Measurements from ENCODE around the gene APOA4. TPM values are rescaled to one million over a fixed set of nuclear protein-coding genes. Genes with fewer than 3 reads are reported as not detected.
A peak's percentile ranks its signal among the peaks of the same experiment; 100 is the strongest.

Gene APOA4
- total RNA-seq, 1 donor from 2014 or later = not detected

DNA sequence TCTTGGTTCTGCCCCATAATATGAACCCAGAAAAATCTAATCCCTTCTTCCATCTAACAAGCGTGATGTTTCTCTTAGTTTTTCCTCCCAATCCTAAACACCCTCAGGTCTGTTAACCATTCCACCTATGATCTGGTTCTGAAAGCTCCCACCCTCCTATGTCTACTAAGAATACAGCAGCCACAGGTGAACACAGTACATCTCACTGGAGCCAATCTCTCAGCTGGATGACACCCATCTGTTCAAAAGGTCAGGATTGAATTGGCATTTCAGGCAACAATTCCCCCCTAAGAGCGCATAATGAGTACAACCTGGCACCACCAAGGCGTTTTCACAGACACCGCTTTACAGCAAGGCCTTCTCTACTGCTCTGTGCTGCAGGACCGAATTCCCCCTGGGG, 33.3 kb upstream of the APOA4 start:
- Histone ChIP-seq H3K27ac (replicated peaks) (no peak overlapping the region), H3K4me3 (no peak overlapping the region), H3K9me3 (replicated peaks) (no peaks in the 10 kb centered on the region), H3K27me3 (ENCODE audit: low read depth) (no peaks in the 10 kb centered on the region), H3K4me1 (peaks cover 17% of the 10 kb centered on the region), H3K36me3 (peaks cover 70% of the 10 kb centered on the region)
- no peak for DNase-seq
- TF ChIP-seq, protein P1, sequence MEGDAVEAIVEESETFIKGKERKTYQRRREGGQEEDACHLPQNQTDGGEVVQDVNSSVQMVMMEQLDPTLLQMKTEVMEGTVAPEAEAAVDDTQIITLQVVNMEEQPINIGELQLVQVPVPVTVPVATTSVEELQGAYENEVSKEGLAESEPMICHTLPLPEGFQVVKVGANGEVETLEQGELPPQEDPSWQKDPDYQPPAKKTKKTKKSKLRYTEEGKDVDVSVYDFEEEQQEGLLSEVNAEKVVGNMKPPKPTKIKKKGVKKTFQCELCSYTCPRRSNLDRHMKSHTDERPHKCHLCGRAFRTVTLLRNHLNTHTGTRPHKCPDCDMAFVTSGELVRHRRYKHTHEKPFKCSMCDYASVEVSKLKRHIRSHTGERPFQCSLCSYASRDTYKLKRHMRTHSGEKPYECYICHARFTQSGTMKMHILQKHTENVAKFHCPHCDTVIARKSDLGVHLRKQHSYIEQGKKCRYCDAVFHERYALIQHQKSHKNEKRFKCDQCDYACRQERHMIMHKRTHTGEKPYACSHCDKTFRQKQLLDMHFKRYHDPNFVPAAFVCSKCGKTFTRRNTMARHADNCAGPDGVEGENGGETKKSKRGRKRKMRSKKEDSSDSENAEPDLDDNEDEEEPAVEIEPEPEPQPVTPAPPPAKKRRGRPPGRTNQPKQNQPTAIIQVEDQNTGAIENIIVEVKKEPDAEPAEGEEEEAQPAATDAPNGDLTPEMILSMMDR (IDR thresholded peaks at IDR 0.05; ENCODE audit: borderline replicate concordance) = no peak
- intact Hi-C loops (cut with micrococcal nuclease) = no loop called here

DNA sequence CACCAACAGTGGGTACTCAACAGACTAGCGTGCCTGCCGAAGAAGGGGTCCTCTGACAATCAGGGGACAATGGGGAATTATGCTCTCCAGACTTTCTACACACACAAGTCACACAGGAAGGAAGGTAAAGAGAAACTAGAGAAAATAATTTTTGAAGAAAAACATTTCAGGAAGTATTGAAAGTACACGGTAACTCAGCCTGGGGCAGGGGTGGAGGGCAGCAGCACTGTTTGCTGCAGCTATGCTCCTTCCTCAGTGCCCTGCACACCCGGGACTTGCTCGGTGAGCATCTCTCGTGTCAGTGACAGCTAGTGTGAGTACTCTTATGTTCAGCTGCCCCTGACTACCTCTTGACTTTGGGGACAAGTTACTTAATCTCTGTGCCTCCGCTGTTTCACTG, 32.3 kb upstream of the APOA4 start:
- H3K9me3 ChIP-seq (replicated peaks) = no peaks in the 10 kb centered on the region
- peaks cover 17% of the 10 kb centered on the region for H3K4me1 ChIP-seq
- H3K36me3 ChIP-seq = peaks cover 60% of the 10 kb centered on the region
- no peak overlapping the region for H3K27ac ChIP-seq (replicated peaks)
- DNase-seq = no peak
- no peaks in the 10 kb centered on the region for H3K27me3 ChIP-seq (ENCODE audit: low read depth)
- TF ChIP-seq, protein P1 (IDR thresholded peaks at IDR 0.05; ENCODE audit: borderline replicate concordance) = no peak
- intact Hi-C loops (cut with micrococcal nuclease) = no loop called here
- no peak overlapping the region for H3K4me3 ChIP-seq

DNA sequence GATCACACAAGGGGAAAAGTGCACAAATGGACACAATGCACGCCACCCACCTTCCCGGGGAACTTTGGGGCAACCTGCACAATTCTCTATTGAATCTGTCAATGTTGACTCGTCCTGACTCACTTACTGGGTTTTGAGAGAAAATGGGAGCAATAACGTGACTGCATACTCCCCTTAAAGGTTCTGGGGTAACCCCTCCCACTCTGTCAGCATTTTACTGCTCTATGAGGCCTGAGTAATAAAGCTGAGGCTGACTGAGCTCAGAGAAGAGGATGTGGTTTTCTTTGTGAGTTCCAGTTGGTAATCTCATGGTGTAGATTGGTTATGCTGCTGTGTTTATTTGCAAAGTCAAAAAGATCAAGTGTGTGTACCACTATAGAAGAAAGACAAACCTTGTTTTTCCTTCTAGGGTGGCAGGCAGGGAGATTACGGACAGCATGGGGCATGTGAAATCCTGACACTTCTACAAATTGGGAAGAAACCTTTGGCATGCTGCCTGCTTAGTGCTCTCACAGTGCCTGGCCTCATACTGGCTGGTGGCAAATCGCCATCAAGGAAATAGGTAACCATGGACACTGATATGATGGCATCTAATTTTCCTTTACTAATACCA, 30.5 kb upstream of the APOA4 start:
- no peaks in the 10 kb centered on the region for H3K9me3 ChIP-seq (replicated peaks)
- no peak overlapping the region for H3K27ac ChIP-seq (replicated peaks)
- TF ChIP-seq, protein P1 (IDR thresholded peaks at IDR 0.05; ENCODE audit: borderline replicate concordance) = no peak
- peaks cover 17% of the 10 kb centered on the region for H3K4me1 ChIP-seq
- H3K4me3 ChIP-seq = no peak overlapping the region
- no peak for DNase-seq
- intact Hi-C loops (cut with micrococcal nuclease) = no loop called here
- H3K27me3 ChIP-seq (ENCODE audit: low read depth) = no peaks in the 10 kb centered on the region
- H3K36me3 ChIP-seq = peaks cover 53% of the 10 kb centered on the region

DNA sequence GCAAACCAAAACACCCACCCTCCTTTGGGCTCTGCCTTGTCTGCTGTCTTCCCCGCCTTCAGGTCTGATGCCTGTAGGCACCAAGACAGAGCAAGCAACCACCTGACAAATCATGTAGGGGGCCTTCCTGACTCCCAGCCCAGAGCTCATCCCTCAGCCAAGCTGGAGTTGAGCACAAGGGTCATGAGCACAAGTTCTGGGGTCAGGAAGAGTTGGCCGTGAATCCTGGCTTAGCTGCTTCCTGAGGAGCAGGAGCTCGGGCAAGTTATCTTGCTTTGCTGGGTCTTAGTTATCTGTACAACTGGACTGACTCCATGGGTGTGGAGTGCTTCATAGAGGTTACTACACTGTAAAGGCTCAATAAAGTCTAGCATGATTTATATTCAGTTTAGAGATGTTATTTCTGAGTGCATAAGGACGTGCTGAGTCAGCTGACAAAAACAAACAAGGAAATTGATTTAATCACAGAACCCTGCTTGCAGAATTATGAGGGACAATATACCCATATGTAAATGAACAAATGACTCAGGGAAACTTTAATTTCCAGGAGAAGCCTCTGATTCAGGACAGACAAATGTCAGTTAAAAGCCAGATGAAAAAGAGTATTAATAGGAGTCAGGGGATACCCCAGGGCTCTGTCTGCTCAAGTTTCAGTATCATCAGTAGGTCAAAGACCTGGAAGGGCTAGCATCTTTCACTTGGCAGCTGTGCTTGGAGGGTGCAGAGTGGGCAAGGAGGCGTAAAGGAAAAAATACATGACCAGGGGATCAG, 29.3 kb upstream of the APOA4 start:
- Histone ChIP-seq H3K4me3 (no peak overlapping the region), H3K27me3 (ENCODE audit: low read depth) (no peaks in the 10 kb centered on the region), H3K36me3 (peaks cover 51% of the 10 kb centered on the region), H3K27ac (replicated peaks) (peak overlapping the region; percentile 13), H3K9me3 (replicated peaks) (no peaks in the 10 kb centered on the region), H3K4me1 (peaks cover 17% of the 10 kb centered on the region)
- TF ChIP-seq, protein P1 (IDR thresholded peaks at IDR 0.05; ENCODE audit: borderline replicate concordance) = no peak
- DNase-seq = no peak
- intact Hi-C loops (cut with micrococcal nuclease) = no loop called here

DNA sequence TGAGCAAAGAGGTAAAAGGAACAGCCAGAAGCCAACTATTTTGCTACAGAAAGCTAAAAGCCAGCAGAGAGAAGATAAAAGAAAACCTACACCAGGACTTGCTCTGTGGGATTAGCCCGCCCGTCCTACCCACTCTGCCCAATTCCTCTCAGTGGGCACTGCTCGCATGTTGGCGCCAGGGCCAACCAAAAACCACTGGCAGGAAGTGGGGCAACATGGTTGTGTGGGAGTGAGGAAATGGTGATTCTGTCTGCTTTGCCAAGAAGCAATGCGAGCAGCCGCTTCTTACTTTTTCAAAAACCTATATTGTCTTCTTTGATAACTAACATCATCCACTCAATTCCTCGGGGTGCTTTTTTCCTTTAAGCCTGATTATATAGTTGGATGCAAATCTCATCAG, 28.5 kb upstream of the APOA4 start:
- intact Hi-C loops (cut with micrococcal nuclease) = no loop called here
- Histone ChIP-seq H3K36me3 (peaks cover 53% of the 10 kb centered on the region), H3K27me3 (ENCODE audit: low read depth) (no peaks in the 10 kb centered on the region), H3K9me3 (replicated peaks) (no peaks in the 10 kb centered on the region), H3K27ac (replicated peaks) (no peak overlapping the region), H3K4me1 (peaks cover 17% of the 10 kb centered on the region), H3K4me3 (no peak overlapping the region)
- TF ChIP-seq, protein P1 (IDR thresholded peaks at IDR 0.05; ENCODE audit: borderline replicate concordance) = no peak
- DNase-seq = no peak
